Measurements from ENCODE around the gene SSRP1.

The SSRP1 gene

DNA sequence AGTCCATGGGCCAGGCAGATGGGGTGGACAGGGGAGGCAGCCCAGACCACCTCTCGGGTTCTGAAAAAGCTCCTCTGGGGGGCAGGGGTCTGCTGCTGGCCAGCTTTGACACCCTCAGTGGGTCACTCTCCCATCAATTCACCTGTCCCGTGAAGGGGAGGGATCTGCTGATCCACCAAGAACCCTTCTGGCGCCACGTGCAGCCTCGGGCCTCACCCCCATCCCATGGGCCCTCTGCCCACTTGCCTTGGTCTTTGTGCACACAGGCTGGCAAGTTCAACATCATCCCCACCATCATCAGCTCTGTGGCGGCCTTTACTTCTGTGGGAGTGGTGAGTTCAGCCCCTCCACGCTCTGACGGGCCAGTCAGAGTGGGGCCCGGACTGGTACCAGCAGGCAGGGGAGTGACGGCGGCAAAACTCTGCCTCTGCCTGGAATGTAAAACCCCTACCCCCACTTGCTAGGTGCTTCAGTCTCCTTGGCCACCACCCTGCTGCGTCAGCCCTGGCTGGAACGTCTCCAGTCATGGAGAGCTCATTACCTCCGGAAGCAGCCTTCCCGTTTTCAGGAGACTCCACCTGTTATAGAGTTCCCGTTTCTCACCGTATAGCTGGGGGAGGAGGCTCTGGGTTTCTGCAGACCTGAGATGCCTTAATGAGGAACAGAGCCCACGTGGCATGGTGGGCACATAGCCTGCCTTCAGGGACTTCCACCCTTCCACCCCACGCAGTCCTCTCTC, 32.6 kb upstream of the SSRP1 start:
- TF ChIP-seq GATA3 (IDR thresholded peaks at IDR 0.05; ENCODE audit: low read depth, low read length) (no peak), GATA2 (IDR thresholded peaks at IDR 0.05; ENCODE audit: low read depth, low read length) (no peak)

DNA sequence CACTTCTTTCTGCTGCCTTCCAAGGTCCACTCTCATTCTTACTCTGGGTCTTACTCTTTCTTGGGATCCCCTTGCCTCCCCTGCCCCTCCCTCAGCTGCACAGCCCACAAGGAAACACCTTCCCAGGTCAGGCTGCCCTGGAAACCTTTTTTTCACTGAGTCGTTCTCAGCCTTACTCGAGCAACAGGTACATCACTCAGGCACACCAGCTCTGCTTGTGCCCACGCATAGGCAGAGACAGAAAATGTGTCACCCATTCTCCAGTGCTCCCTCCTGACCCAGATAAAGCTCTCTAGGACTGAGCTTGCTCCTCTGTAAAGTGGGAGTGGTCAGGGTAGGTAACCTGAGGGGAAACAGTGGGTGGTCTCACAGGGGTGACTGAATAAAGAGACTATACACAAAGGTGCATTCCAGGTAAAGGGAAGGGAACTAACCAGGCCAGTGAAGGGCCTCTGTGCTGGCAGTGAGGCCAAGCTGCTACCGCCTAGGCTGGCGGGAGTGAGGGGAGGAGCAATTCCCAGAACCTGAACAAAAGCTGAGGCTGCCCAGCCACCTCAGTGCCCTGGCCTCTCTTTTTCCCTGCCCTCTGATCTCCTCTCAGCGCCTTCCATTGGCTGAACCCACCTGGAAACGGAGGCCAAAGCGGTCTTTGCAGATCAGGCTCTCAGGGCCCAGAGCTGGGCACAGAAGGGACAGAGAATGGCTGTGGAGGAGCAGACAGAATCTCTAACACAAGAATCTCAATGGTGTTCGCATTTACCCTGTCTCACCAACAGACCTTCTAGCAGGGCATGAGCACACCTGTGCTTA, 29.4 kb upstream of the SSRP1 start:
- no peak for TF ChIP-seq GATA3 (IDR thresholded peaks at IDR 0.05; ENCODE audit: low read depth, low read length)
- no peak for TF ChIP-seq GATA2 (IDR thresholded peaks at IDR 0.05; ENCODE audit: low read depth, low read length)

DNA sequence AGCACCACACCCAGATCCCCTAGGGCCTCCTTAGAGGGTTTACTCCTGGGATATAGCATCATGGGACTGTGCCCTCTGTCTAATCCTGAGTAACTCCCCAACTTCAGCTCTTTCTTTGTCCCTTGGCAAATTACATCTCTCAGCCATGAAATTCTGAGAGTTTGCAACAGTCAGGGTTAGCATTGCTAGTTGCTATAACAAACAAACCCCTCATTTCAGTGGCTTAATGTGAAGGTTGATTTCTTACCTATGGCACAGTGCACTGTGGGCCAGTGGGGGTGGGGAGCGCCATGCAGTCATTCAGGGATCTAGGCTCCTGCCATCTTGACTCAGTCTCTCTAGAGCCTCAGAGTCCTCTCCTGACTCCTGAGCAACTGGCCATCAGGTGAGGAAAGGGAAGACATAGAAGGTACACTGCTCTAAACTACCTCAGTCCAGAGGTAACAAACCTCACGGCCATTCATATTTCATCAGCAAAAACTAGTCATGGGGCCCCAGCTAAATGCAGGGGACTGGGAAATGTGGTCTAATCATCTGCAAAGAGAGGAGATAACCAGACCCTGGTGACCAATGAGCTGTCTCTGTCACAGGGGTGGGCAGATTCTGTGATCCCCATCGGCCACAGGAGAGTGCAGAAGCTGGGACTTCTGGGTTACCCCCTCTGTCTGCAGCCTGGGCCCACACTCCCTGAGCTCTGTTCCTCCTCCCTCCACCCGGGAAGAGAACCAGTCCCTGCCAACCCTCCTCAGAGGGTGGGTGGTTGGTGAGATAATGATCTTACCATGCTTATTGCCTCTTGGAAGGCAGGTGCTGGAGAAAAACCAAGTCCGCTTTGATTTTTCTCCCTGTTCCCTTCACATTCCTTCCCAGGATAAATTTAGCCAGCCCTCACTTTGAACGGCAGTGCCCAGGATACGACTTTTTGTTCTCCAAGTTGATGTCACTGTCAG, 27.7 kb upstream of the SSRP1 start:
- TF ChIP-seq GATA3 (IDR thresholded peaks at IDR 0.05; ENCODE audit: low read depth, low read length) (no peak), GATA2 (IDR thresholded peaks at IDR 0.05; ENCODE audit: low read depth, low read length) (no peak)

DNA sequence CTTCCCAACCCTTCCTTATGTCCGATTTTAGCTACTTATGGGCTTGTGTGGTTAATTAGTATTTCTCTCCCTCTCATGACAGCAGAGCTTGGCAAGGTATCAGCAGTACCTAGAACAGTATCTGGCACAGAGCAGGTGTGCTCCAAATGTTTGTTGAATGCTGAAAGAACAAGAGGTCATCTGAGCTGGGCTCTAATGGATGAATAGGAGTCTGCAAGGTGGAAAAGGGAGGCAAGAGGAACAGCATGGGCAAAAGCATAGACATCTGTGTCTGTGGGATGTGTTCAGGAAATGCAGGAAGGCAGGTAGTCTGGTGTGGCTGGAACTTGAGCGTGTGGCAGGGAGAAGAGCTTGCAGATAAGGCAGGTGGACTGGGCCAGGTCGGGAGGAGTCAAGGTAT, 26.2 kb upstream of the SSRP1 start:
- TF ChIP-seq GATA2 (IDR thresholded peaks at IDR 0.05; ENCODE audit: low read depth, low read length) (no peak), GATA3 (IDR thresholded peaks at IDR 0.05; ENCODE audit: low read depth, low read length) (no peak)

DNA sequence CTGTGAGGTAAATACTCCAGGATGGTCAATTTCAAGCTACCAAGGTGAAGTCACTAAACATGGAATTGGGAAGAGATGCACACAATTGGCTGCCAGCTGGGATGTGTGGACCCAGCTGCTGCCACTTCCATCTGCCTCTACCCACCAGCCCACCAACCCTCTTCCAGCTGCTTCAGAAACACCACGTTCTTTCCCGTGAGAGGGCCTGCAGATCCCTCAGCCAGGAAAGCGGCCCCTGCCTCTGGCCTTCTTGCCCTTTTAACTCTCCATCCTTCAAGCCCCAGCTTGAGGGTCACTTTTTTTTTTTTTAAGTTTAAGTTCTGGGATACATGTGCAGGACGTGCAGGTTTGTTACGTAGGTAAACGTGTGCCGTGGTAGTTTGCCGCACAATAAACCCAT, 25.3 kb upstream of the SSRP1 start:
- no peak for TF ChIP-seq GATA2 (IDR thresholded peaks at IDR 0.05; ENCODE audit: low read depth, low read length)

DNA sequence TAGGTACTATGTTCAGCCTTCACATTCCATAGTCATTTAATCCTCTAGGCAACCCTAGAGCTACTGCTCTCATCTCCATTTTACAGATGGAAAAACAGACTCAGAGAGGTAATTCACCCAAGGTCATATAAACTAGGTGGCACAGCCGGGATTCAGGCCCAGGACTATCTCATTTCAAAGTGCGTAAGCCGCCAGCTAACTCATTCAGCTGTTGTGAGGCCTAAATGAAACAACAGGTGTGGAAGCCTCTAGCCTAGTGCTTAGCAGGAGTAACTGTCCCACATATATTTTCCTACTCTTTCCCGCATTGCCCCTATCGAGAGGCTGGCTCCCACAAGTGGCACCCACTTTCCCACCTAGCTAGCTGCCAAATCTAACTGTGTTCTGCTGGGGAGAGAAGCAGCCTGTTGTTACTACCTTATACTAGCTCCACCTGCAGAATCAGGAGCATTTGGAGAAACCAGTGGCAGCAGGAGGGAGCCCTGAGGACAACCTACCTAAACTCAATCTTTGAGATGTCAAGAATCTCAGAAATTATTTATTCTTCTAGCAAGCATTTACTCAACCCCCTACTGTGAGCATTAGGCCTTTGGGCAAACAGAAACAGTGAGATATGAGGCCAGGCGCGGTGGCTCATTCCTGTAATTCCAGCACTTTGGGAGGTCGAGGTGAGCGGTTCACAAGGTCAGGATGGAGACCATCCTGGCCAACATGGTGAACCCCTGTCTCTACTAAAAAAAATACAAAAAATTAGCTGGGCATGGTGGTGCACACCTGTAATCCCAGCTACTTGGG, 24.4 kb upstream of the SSRP1 start:
- no peak for TF ChIP-seq GATA2 (IDR thresholded peaks at IDR 0.05; ENCODE audit: low read depth, low read length)
- TF ChIP-seq GATA3 (IDR thresholded peaks at IDR 0.05; ENCODE audit: low read depth, low read length), result no peak

DNA sequence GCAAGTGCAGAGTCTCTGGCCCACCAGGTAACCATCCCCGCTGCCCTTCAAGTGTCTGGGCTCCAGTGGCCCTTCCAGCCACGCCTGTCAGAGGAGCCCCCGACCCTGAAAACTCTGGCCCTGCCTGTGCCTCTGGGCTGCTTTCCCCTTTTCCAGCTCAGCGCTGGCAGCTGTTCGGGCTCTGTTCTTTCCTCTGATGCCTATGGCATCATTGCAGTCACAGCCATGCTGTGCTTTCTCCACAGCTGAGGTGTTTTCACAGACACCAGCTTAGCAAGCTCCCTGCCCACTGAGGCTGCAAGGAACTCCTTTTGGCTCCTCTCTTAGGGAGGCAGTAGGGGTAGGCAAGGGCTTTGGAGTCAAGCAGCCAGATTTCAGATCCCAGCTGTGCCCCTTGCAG, 23.7 kb upstream of the SSRP1 start:
- TF ChIP-seq GATA2 (IDR thresholded peaks at IDR 0.05; ENCODE audit: low read depth, low read length) (no peak), GATA3 (IDR thresholded peaks at IDR 0.05; ENCODE audit: low read depth, low read length) (no peak)

DNA sequence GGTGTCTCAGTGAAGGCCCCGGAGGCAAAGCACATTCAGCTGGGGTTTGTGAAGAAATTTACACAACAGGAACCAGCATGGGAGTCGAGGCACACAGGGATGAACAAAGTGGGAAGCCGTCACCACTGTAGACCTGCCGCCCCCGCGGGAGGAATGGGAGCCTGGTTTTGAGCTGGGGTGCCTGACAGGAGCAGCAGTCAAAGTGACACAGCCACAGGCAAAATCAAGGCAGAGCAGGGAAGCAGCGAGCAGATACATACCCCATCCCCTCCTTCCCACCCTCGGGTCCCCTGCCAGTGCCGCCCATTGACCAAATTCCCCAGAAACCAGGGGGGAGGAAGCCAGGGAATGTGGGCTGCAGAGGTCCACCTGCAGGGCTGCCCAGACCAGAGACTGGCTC, 23.3 kb upstream of the SSRP1 start:
- TF ChIP-seq GATA3 (IDR thresholded peaks at IDR 0.05; ENCODE audit: low read depth, low read length), result no peak
- no peak for TF ChIP-seq GATA2 (IDR thresholded peaks at IDR 0.05; ENCODE audit: low read depth, low read length)

DNA sequence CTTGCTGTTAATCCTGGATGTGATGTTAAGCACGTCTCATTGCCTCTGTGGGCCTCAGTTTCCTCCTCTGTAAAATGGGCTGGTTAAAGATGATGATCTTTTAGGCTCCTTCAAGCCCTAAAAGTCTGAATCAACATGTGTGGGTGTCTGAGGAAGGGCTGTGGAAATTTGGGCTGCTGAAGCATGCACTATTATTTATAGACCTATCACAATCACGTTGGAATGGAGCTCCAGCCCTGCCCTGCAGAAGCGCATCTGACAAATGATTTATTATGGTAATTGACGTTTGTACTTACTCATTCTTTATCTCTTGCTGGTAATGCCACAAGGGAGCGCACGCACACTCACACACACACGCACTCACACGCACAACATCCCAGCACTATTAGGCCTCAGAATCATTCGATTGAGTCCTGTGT, 22.9 kb upstream of the SSRP1 start:
- no peak for TF ChIP-seq GATA3 (IDR thresholded peaks at IDR 0.05; ENCODE audit: low read depth, low read length)

DNA sequence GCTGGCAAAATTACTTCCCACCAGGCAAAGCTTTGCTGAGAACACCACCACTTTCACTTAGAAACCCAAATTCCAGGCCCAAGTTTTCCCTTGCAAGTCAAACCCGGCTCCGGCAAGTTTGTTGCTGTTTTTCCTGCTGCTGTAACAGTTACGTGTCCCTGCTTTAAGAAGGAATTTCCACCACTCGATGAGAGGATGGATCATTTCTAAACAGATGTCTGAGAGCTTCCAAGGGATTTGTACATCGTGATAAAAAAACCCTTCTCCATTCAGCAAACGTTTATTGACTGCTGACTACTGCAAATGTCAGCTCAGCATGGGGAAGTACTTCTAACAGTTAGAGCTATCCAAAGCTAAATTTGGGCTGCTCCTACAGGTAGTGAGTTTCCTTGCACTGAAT, 22.2 kb upstream of the SSRP1 start:
- no peak for TF ChIP-seq GATA2 (IDR thresholded peaks at IDR 0.05; ENCODE audit: low read depth, low read length)
- TF ChIP-seq GATA3 (IDR thresholded peaks at IDR 0.05; ENCODE audit: low read depth, low read length), result no peak

DNA sequence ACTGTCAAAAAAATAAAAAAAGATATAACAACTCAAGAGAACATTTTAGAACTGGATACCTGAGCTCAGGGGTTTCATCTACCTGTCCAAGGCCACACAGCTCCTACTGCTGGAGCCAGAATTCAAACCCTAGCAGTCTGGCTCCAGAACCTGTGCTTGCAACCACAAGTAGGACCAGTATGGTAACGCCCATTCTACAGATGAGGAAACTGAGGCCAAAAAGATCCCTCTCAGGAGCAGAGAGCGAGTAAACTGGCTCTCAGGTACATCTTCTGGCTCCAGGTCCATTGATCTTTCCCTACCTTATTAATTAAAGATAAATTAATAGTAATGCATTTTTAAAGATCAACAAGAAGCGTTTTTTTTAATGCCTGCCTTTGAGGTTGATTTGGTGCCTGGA, 21.6 kb upstream of the SSRP1 start:
- TF ChIP-seq GATA2 (IDR thresholded peaks at IDR 0.05; ENCODE audit: low read depth, low read length) (no peak), GATA3 (IDR thresholded peaks at IDR 0.05; ENCODE audit: low read depth, low read length) (no peak)

DNA sequence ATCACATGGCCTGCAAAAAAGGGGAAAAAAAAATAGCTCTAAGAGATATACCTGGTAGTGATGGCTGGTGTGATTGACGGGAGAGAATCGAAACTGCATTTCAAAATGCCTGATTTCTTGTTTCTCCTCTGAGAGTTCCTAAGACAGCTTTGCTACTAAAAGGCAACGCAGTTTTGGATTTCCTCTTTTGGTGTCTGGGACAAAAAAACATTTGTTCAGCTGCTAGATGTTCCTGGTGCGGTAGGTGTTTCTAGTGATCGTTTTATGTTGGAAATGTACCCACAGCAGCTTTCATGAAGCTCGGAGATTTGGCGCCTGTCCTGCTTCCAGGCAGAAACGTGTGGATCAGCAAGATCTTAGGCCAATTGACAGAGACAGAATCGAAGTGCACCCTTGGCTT, 20.6 kb upstream of the SSRP1 start:
- no peak for TF ChIP-seq GATA2 (IDR thresholded peaks at IDR 0.05; ENCODE audit: low read depth, low read length)
- TF ChIP-seq GATA3 (IDR thresholded peaks at IDR 0.05; ENCODE audit: low read depth, low read length), result no peak

DNA sequence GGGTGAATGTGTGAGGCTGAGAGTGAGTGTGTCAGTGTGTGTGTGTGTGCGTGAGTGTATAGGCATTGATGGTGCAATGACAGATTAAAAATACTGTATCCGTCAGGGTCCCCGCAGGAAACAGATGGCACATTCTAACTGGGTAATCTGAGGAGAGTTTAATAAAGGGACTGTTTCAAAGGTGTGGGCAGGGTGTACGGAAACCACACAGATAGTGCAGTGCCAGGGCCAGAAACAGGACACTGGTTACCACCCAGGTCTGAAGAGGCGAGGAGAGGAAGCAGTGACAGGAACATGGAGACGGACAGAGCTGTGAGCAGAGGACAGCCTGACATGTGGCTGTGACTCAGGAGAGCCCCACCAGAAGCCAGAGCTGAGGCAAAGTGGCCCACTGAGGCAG, 19.0 kb upstream of the SSRP1 start:
- TF ChIP-seq GATA3 (IDR thresholded peaks at IDR 0.05; ENCODE audit: low read depth, low read length), result no peak
- no peak for TF ChIP-seq GATA2 (IDR thresholded peaks at IDR 0.05; ENCODE audit: low read depth, low read length)
